ENCODE data around the gene CD83.

DNA sequence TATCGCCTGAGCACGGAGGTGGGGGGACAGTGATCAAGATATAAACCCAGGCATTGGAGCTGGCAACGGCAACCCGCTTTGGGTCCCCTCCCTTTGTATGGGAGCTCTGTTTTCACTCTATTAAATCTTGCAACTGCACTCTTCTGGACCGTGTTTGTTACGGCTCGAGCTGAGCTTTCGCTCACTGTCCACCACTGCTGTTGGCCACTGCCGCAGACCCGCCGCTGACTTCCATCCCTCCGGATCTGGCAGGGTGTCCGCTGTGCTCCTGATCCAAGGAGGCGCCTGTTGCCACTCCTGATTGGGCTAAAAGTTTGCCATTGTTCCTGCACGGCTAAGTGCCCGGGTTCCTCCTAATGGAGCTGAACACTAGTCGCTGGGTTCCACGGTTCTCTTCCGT is 48.9 kb upstream of the CD83 start:
- TF ChIP-seq, protein P1, sequence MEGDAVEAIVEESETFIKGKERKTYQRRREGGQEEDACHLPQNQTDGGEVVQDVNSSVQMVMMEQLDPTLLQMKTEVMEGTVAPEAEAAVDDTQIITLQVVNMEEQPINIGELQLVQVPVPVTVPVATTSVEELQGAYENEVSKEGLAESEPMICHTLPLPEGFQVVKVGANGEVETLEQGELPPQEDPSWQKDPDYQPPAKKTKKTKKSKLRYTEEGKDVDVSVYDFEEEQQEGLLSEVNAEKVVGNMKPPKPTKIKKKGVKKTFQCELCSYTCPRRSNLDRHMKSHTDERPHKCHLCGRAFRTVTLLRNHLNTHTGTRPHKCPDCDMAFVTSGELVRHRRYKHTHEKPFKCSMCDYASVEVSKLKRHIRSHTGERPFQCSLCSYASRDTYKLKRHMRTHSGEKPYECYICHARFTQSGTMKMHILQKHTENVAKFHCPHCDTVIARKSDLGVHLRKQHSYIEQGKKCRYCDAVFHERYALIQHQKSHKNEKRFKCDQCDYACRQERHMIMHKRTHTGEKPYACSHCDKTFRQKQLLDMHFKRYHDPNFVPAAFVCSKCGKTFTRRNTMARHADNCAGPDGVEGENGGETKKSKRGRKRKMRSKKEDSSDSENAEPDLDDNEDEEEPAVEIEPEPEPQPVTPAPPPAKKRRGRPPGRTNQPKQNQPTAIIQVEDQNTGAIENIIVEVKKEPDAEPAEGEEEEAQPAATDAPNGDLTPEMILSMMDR (IDR thresholded peaks at IDR 0.05; ENCODE audit: low read depth, low read length, missing input control), result no peak
- no peak for TF ChIP-seq TAF1 (conservative IDR thresholded peaks at IDR 0.05)

All from liver (tissue), 3 donors.